Stimulated activated naive CD4-positive, alpha-beta T cell (primary cell): ENCODE results near the gene DNER.
"Not testable (repeated sequence)": the region's sequence is repeated elsewhere in the genome, so short reads cannot be mapped to it uniquely, and the experiment has no call there.

Experiments used
- DNase-seq, 6 experiments: peaks; one replicate each; lab custom pipeline; 2025; lab: John Stamatoyannopoulos, UW

DNER gene

DNA sequence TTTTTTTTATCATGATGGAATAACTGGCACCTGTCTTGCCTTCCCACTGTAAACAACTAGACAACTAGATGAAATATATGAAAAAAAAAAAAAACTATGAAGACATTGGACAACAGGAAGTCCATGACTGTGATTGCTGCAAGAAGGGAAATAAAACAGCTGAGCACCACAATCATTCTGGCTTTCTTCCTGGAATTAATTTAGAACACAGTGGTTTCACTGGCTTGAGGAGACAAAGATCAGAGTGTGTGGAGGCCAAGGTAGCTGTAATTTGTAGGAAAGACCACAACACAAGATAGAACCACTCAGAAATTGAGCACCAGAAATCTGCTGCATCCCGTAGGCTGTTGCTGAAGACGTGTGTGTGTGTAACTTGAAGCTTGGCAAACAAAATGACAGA, 322.2 kb downstream of the DNER start:
- DNase-seq: no peak

DNA sequence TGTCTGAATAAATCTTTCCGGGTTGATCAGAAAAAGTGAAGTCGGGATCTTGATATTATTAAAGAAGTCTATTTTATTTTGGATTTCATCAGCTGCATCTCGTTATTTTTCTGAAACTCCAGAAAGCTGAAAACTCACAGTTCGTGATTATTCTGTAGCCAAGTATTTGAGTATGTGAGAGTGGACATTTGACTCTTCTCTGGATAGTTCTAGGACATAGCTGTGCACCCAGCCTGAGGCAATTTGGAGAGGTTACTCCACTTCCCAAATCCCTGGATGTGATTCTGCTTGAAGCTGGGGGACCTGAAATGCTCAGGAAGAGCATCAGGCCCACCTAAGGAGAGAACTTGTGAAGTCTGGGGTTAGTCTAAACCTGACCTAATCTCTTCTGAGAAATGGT, 325.6 kb downstream of the DNER start:
- DNase-seq: no peak

DNA sequence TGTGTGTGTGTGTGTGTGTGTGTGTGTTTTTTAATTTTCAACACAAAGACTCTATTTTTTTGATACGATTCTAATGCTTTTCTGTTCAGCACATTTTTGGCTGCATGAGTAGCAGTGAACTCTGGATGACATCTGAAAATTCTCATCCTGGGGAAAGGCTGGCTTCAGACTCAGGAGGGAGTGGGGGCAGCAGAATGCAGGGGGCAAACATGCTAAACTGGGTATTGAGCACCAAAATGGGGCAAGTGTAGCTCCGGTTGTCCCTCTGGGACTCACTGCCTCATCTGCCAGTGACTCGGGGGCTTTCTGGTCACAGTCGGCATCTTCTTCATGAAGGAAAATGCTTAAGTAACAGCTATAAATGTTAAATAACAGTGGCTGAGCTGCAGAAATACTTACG, 326.5 kb downstream of the DNER start:
- no peak for DNase-seq

DNA sequence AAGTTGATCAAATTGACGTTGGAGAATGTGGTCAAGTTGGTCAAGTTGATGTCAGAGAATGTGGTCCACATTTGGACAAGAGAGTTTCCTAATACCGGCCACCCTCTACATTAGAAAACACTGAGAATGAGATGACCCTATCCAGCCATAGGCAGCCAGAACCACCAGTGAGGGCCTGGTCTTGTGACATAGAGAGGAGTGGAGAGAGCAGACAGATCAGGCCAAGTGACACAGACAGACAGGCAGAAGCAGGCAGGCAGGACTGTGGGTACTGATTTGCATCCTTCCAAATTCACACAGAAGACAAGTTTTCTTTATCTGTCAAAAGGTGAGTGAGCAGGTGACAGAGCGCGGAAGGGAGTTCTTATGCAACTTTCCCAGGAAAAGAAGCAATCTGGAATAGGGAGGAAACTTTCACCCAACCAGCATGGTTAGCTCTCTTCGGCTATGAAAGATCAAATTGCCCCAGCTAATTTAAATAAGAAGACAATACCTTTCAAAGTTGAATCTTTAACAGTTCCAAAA, 334.2 kb downstream of the DNER start:
- DNase-seq: no peak

DNA sequence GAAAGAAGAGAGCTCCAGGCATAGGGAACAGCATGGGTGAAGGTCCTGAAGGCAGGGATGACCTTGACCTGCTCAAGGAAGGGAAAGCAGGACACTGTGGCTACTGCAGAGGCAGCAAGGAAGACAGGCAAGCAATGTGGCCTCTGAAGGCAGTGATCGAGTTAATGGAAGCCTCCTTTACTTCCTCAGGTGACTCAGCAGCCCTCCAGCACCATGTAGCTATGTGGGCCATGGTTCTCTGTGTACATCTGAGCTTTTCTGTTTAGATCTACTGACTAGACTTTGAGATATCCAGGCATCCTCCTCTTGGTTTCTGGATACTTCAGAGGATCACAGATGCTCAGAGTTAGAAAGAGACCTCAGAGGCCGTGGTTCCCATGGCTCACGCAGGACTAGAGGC, 336.0 kb downstream of the DNER start:
- DNase-seq: no peak

DNA sequence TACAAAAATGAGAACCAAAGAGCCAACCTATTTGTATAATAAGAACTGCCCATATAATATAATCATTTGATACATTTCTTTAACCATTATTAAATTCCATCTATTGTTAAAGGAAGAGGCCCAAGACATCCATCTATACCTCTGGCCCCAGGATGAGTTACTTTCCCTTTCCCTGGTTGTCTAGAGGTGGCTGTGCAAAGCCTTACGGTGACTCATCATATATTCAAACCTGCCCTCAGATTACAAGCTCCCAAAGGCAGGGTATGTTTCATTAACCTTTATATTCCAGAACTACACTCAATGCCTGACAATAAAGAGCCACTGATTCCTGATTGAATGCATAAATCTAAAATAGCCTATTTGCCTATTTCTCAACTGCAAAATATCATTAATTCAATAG, 337.5 kb downstream of the DNER start:
- DNase-seq: no peak

DNA sequence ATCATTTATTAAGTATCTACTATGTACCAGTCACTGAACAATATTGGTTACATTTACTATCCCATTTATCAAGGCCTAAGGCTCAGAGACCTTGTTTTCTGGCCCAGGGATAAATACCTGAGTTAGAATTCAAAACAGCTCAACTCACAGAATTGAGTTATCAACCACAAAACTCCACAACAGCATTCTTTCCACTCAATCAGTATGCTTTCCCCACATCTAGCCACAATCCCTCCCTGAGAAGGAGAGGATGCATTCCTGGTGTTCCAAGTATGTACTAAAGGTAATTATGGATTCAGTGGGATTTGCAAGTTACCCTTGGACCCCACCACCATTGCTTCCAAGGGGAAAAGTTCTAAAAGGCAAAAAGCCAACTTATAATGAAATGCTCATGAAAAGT, 339.1 kb downstream of the DNER start:
- DNase-seq: no peak

DNA sequence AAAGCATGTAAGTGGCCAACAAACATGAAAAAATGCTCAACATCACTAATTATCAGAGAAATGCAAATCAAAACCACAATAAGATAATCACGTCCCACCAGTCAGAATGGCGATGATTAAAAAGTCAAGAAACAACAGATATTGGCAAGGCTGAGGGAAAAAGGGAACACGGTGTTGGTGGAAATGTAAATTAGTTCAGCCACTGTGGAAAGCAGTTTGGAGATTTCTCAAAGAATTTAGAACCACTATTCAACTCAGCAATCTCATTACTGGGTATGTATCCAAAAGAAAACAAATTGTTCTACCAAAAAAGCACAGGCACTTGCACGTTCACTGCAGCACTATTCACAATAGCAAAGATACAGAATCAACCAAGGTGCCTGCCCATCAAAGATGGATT, 341.0 kb downstream of the DNER start:
- DNase-seq: not testable (repeated sequence)

DNA sequence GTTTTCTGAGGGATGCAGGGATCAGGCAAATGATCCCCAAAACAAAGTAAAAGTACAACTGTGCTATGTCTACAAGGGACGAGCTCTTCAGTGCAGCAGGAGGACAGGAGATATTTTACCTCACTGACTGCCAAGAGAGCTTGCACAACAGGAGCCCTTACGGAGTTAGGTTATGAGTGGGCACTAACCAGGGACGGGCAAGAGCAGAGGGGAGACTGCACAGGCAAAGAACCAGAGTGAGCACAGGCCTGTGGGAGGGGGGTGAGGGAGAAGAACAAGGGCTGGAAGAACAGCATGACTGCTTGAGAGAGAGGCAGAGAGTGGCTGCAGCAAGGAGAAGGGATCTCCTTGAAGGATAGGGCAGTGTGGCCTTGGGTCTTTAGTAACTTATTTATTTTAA, 342.1 kb downstream of the DNER start:
- DNase-seq: no peak

DNA sequence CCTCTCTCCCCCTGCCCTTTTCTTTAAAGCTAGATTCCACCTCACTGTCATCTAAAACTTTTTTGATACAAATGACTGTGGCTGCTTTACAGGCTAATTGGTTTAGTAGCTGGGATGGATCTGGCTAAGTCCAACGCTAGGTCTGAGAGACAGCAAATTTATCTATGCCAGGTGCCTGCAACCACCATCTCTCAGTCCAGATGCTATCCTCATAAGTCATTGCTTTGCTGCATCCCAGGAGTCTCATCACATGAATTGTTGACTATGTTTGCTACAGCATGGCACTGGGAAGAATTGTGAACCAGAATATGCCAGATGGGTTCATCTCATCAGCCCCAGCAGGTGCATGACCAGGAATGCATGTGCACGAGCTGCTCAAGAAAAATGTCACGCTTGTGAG, 343.3 kb downstream of the DNER start:
- DNase-seq: no peak

DNA sequence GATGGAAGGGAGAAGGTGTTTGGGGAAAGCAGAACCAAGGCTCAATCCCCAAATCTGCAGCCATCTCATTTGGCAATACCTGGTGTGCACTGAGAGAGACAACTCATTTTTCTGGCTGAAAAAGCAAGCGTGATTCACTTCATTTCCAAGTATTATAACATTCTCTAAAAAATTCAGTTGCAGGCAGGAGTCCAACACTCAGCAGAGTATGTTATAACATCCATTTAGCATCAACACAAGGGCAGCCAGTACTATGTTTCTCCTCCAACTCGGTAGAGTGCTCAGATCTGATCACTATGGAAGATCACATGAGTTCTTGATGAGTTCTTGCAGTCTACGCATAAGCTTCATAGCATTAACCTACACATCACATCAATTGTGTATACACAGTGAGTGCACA, 343.8 kb downstream of the DNER start:
- no peak for DNase-seq

DNA sequence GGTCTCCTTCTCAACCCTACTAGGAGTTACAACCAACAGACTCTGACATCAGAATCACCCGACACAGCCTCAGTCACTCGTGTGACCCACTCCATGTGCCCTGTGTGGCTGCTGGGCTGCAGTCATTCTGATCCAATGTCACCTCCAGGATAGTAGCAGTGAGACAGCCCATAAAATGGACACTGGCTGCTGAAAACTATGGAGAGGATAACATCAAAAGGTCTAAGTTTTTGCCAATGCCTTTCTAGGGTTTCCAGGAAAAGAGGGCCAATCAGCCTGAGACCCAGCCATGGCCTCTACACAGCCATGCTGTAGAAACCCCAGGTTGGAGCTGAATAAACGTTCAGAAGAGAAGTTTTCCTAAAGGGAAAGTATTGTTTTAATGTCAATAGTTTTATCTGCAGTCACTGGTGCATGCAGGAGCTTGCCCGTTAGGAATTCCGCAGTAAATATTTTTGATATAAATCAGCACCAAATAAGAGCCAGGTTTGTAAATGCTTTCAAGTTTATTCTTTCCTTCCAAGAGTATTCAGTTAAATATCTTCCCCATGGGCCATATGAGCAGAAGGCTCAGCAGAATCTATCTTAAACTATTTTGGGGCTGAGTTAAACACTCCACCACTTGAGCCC, 351.1 kb downstream of the DNER start:
- DNase-seq: no peak

DNA sequence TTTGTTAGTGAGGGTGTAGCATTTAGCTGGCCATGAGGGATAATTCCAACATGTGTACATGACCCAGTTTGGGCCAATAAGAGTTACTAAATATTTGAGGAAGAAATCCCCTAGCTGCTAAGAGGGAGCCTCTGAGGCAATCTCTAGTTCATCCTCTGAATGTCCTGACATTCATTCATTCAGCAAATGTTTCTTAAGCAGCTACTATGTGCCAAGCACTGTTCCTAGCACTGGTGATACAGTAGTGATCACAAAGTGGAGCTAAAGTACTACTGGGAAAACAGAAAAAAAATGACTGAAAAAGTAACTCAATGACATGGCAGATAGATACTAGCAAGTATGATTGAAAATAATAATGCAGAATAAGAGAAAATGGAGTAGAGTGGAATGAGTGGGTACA, 363.5 kb downstream of the DNER start:
- DNase-seq: no peak

DNA sequence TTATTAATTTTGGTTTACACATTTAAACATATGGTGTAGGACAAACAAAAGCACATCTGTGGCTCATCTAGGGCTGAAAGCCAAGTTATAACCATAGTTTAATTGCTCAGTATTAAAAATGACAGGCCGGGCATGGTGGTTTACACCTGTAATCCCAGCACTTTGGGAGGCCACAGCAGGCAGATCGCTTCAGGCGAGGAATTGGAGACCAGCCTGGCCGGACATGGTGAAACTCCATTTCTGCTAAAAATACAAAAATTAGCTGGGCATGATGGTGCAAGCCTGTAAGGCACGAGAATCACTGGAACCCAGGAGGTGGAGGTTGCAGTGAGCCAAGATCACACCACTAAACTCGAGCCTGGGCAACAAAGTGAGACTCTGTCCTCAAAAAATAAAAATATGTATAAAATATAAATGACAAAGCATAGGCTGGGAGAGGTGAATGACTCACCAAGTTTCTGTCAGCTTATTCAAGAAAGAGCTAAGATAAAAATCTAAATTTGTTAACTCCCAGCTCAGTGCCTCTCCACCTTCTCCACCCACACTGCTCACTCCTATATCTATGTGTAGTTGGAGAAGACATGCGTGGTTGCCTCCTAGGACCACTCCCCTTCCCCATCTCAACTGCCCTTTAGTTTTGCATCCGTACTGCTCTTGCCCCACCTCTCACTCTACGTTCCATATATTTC, 364.1 kb downstream of the DNER start:
- no peak for DNase-seq

DNA sequence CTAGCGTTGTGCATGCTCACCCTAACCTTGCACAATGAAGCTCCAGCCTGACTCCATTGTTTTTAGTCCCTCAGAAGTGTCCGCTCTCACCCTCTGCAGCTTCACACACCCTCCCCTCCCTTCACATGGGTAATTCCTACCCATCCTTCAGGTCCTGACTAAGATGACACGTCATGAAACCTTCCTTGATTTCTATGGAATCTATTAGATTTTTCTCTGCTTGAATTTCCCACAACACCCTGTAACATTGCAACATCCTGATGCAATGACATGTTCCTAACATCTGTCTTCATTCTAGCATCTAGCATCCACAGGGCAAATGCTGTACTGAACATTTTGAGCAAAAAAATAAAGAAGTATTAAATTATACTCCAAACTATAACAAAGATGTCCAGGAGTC, 366.2 kb downstream of the DNER start:
- no peak for DNase-seq

DNA sequence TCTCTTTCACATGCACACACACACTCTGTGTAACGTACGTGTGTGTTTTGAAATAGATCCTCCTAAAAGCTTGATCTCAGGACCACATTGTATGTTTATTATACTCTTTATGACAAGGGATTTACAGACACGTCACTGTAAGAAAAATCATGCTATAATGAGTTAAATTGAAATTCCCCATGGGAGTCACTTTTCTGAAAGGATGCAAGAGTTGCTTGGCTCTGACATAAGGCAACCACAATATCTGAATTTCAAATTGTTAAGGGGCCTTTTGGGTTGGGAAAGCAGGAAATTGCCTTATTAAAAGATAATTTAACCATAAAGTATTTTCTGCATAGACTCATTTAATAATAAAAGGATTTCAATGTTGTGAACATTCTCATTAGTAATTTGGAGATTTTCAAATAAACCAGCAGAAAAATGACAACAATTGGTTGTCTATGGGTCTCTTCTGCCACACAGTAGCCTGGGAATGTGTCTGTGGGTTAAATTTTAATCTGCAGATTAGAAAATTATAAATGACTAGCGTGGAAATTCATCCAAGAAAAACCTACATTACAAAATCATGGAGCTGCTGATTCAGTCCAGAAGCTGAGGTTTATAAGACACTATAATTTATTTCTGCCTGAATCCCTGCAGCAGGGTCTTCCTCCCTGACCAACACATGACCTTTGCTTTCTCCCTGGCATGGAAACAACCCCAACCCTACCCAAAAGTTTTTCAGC, 367.4 kb downstream of the DNER start:
- no peak for DNase-seq

DNA sequence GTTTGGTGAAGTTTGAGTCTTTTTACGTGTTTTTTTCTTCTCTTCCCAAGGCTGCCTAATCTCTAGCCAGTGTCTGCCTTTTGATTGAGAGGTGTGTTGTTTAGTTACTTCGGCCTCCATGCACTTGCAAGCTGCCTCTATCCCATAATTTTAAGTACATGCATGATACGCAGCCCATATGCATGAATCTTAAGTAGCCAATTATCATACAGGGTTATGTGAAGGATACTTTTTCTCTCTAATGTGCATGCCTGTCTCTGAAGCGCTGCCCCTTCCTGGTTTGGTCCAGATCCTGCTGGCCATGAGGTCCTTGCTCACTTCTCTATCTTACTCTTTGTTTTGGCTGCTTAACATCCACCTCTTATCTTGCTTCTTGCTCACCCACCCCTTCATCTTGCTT, 369.4 kb downstream of the DNER start:
- DNase-seq: no peak

DNA sequence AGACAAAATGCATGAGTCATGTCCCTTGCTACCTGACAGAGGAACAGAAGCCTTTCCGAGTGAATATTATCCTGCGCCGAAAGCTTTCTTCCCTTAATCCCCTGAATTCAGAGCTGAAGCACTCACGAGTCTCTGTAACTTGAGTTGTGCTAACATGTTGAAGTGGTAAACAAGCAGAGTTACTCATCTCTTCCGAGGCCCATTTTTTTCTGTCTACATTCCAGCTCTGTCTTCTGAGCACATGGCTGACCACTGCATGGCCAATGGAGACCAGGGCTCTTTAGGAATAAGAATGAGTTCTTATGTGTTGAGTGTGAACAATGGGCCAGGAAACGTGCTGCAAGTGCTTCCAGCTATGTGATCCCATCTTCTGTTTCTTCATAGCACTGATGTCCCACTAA, 370.2 kb downstream of the DNER start:
- no peak for DNase-seq

DNA sequence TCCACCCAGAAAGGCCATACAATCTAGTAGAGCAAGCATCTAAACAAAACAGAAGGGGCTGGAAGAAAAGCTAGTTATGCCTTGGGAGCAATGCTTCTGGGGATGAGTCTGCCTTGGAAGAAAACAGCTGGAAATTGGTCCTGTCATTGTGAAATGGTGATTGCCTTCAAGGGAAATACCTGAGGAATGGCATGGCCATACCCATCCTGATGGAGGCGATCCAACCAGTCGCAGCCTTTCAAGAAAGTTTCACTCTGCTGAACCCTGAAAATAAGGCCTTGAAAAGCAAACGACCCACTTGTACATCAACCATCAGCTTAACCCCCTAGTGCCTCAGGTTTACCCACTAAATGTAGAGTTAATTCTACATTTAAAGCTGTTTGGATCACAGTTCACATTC, 370.7 kb downstream of the DNER start:
- no peak for DNase-seq

DNA sequence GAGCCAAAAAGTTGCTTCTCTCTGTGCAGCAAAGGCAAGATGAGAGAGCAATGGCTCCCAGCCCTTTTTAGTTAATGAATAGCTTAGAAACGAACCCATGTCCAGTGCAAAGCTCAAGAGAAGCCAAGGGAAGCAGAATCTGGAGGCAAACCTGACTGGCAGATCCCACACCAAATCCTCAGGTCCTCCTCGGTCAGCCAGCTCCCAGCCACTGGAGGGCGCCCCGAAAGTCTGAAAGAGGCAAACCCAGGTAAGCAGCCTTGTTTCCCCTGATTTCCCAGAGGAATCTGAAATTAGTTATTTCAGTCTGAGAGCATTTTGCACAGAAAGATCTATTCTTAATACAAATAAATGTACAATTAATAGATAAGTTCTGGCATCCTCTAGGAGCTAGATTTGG, 372.0 kb downstream of the DNER start:
- no peak for DNase-seq

DNA sequence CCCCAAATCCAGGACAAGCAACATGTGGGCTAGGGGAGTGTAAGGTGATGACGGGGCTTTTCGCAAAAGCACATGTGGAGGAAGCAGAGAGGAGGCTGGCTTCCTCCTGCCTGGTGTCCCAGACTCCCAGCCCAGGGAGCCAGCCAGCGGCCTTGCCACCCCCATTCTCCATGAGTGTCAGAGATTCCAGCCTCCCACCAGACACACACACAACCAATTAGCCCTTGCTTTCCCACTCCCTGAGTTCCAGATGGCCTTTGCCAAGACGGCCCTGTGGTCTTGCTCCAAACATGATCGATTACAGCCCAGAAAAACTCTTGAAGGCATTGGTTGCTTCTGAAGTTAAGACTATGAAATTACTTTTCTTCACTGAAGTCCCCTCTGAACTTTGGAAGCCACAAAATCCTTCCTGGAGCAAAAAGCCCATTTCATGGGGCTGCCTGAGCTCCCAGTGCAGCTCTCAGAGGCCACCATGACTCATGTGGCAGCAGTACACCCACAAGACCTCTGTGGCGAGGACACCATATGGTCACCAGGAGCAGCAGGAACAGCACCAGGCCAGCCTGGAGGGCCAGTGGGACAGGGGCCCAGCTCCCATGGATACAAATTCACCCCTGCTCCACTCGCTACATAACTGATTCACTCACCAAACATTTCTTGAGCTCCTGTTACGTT, 374.1 kb downstream of the DNER start:
- no peak for DNase-seq

DNA sequence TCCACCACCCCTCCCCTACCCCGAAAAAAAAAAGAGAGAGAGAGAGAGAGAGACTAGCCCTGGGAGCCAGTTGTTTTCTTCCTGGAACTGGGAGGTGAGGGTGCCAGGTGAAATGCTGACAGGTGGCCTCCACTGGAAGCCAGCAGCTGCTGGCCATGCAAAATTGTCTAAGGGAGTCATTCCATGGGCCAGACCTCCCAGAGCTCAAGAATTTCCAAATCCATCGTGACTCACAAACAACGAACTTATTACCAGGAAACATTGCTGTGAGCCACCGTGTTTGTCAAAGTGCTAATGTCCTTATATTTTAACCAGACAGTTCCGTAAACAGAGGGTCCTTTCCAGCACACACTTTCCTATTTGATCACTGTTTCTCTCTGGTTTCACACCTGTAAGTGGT, 374.7 kb downstream of the DNER start:
- no peak for DNase-seq

DNA sequence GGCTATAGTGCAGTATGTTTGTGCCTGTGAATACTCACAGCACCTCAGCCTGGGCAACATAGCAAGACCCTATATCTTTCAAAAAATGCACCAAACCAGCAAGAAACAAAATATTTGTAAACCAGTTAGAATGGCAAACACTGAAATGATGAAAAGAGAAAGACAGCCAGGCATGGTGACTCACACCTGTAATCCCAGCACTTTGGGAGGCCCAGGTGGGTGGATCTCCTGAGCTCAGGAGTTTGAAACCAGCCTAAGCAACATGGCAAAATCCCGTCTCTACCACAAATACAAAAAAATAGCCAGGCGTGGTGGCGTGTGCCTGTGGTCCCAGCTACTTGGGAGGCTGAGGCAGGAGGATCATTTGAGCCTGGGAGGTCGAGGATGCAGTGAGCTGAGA, 375.2 kb downstream of the DNER start:
- not testable (repeated sequence) for DNase-seq
